ENCODE measurements around the gene ADGRV1. TPM values are rescaled to one million over a fixed set of nuclear protein-coding genes. Genes with fewer than 3 reads are reported as not detected.

ADGRV1 gene
- polyA plus RNA-seq (2011; rRNA removed) = 3.7 and 4.0 TPM in 2 replicates
- 0.62 and 0.63 TPM in 2 replicates for polyA plus RNA-seq (2012; cell fraction: cytosol; rRNA removed)
- 0.40 and 1.1 TPM in 2 replicates for polyA plus RNA-seq (2012; cell fraction: nucleus; rRNA removed)
- 0.17 to 0.70 TPM (median 0.65 TPM) in 3 replicates for polyA plus RNA-seq (2017; fragmentation: RNase III; extraction: RNeasy Plus Mini Kit Qiagen cat#74134 plus additional on column Dnase treatment)
- 2.6 and 2.9 TPM in 2 replicates for polyA minus RNA-seq (2011; rRNA and poly(A)+ RNA removed)

- ATAC-seq = peak; percentile 85 to 92
- DNase-seq (ENCODE audit: low read depth in 1 of 2, low spot score in 1 of 2) = peak; percentile 8 to 54
- Histone ChIP-seq H3K4me1 (peaks cover 14% of the 10 kb centered on the region), H3K9me3 (no peaks in the 10 kb centered on the region), H3K4me2 (peak within 1 kb of the TSS; percentile 98), H3K27ac (no peak within 1 kb of the TSS), H3K4me3 (peak within 1 kb of the TSS; percentile 48)
- FAIRE-seq = no peak
- CTCF ChIA-PET = interaction anchor here (1.6 kb wide), 1 partner anchor 28 kb away, joined by 6 read pairs; the partner anchor contains the start of gene LYSMD3
- WGBS (ENCODE audit: missing lambda C conversion rate) = 3% methylated on average over 40 of the region's 60 CpGs
- POLR2A ChIA-PET = no interaction called here
- TF ChIP-seq SMC3 (IDR thresholded peaks at IDR 0.05) (no peak), REST (IDR thresholded peaks at IDR 0.05) (no peak), MAX (IDR thresholded peaks at IDR 0.05) (no peak), FOSB (CRISPR knock-in tag; IDR thresholded peaks at IDR 0.05) (no peak), PHF8 (IDR thresholded peaks at IDR 0.05; ENCODE audit: borderline replicate concordance, low read depth) (no peak), RFX5 (IDR thresholded peaks at IDR 0.05) (no peak), BHLHE40 (IDR thresholded peaks at IDR 0.05; ENCODE audit: low read depth, low read length) (no peak), JUN (IDR thresholded peaks at IDR 0.05) (no peak), POLR2AphosphoS2 (conservative IDR thresholded peaks at IDR 0.05; ENCODE audit: low read length) (no peak), RNF2 (IDR thresholded peaks at IDR 0.05; ENCODE audit: borderline replicate concordance, low read depth) (peak; percentile 99; the same call in 1 of the 2 replicates), HOXB13 (CRISPR knock-in tag; IDR thresholded peaks at IDR 0.05; ENCODE audit: low read depth) (no peak), CTCF (IDR thresholded peaks at IDR 0.05) (no peak), CBX8 (IDR thresholded peaks at IDR 0.05) (peak; percentile 98; the same call in 1 of the 2 replicates), ZFP36 (IDR thresholded peaks at IDR 0.05; ENCODE audit: borderline replicate concordance, partially characterized antibody) (peak; percentile 36), HMGXB4 (CRISPR knock-in tag; IDR thresholded peaks at IDR 0.05; ENCODE audit: borderline replicate concordance) (no peak), RAD21 (conservative IDR thresholded peaks at IDR 0.05 in 1 of 2, IDR thresholded peaks at IDR 0.05 in 1 of 2) (no peak), GATA3 (IDR thresholded peaks at IDR 0.05; ENCODE audit: borderline replicate concordance) (0 out of 2 replicates have a peak, but pooled peaks have one; percentile 13), HDAC2 (IDR thresholded peaks at IDR 0.05) (0 out of 2 replicates have a peak, but pooled peaks have one; percentile 29), CEBPB (IDR thresholded peaks at IDR 0.05) (no peak), HES2 (IDR thresholded peaks at IDR 0.05) (no peak), HOXB5 (CRISPR knock-in tag; IDR thresholded peaks at IDR 0.05) (no peak), ZNF302 (CRISPR knock-in tag; IDR thresholded peaks at IDR 0.05) (no peak), ZSCAN20 (CRISPR knock-in tag; IDR thresholded peaks at IDR 0.05) (no peak)
Measured at GRCh38 chr5:90558344-90559192, at the start of gene ADGRV1. ADGRV1 (plus strand) TSS chr5:90558797; CDS start chr5:90558896, 99 bp downstream.
